ENCODE measurements around the gene WDR12.
"Not testable (repeated sequence)": the region's sequence is repeated elsewhere in the genome, so short reads cannot be mapped to it uniquely, and the experiment has no call there.

The WDR12 gene

DNA sequence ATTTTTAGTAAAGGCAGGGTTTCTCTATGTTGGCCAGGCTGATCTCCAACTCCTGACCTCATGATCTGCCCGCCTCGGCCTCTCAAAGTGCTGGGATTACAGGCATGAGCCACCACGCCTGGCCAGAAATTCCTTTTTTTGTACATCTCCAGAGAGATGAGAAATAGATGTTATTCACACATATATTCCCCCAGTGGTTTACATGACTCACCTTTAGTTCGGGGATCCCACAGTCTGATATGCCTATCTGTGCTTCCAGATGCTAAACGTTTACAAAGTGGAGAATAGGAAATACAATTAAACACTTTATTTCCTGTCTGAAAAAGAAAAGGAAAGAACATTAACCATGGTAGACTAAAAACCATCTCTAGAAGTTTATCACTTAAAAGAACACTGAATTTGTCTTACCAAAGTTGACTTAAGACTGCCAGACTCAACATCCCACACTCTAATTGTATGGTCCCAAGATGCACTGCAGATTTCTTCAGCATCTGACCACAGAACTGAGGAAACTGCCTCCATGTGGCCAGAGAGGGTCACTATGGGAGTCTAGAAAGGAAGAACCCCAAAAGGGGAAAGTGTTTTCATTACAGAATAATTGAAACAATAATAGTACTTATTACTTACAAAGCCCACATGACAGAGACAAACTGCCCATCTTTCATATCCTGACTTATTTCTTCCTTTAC is 27.3 kb downstream of the WDR12 start:
- no peak for DNase-seq (ENCODE audit: low read depth)

GRCh38 chr2:202881570-202881969 is 29.9 kb downstream of the WDR12 start:
- no peak for DNase-seq (ENCODE audit: low read depth)

DNA sequence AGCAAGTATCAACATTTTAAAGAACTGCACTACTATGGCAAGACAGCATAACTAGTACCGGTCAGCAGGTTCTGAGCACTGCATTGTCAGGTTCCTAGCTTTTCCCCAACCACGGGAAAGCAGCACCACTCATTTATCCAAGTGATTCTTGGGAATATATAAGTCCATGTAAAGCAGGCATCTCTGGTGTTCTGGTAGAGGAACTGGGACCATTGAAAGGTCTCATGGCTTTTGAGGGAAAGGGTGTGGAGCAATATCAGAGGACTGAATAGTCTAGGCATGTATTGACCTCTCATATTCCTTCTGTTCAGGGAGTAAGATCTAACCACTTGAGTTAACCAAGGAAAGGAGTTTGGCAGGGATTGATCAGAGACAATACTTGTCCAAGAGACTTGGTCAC is 33.8 kb downstream of the WDR12 start:
- no peak for DNase-seq (ENCODE audit: low read depth)

GRCh38 chr2:202871300-202872141 is 40.0 kb downstream of the WDR12 start, which contains the start of gene ICA1L:
ICA1L (minus strand) TSS chr2:202871766; CDS start chr2:202829009, 42,757 bp downstream.
- peak; percentile 18 for DNase-seq (ENCODE audit: low read depth)

DNA sequence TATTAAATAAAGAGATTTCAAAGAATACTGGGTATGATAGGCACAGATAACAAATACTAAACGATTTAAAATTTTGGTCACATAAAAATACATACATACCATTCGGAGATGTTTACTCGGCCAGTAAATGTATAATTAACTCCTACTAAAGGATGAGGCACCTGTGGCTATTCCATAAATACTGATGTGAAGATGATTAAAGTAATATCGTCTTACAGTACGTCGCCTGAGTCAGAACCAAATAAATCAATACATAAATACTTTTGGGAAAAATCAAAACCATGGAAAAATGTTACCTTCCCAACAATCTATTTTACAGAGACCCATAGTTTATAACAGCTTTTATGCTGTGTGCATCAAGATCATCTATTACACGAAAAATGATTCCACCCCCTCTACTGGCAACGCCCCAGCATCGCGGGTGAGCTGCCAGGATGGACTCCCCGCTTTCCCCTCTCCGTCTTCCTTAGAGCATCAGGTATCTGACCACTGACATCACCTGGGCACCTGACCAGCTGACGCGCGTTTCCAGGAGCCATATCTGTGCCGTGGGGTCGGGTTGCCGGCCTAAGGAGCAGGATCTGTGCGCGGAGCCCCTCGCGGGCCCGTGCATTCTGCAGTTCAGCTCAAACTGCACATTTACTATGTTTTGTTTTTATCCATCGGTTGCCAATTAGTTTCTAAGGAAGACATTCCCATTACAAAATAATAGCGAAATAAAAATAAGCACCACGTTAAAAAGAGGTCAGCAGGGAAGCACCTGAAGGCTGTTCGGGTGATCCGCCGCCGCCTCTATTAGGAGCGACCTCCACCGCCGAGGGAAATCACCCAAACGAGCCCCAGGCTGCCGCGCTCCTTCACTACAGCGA is 40.8 kb downstream of the WDR12 start:
- DNase-seq (ENCODE audit: low read depth) = peak; percentile 32

GRCh38 chr2:202861987-202862386 is 49.5 kb downstream of the WDR12 start:
- no peak for DNase-seq (ENCODE audit: low read depth)

GRCh38 chr2:202858601-202859000 is 52.9 kb downstream of the WDR12 start:
- DNase-seq (ENCODE audit: low read depth) = no peak

GRCh38 chr2:202849343-202849742 is 62.1 kb downstream of the WDR12 start:
- DNase-seq (ENCODE audit: low read depth) = not testable (repeated sequence)

DNA sequence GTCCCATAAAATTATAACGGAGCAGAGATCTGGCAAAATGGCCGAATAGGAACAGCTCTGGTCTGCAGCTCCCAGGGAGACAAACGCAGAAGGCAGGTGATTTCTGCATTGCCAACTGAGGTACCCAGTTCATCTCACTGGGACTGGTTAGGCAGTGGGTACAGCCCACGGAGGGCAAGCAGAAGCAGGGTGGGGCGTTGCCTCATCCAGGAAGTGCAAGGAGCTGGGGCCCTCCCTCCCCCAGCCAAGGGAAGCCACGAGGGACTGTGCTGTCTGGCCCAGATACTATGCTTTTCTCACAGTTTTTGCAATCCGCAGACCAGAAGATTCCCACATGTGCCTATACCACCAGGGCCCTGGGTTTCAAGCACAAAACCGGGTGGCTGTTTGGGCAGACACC is 62.7 kb downstream of the WDR12 start:
- no peak for DNase-seq (ENCODE audit: low read depth)

GRCh38 chr2:202847693-202848524 is 63.6 kb downstream of the WDR12 start:
- DNase-seq (ENCODE audit: low read depth) = no peak

GRCh38 chr2:202844656-202845055 is 66.8 kb downstream of the WDR12 start:
- no peak for DNase-seq (ENCODE audit: low read depth)

- no peak for DNase-seq (ENCODE audit: low read depth)
Observed at GRCh38 chr2:202842690-202843089, 68.8 kb downstream of the WDR12 start.

GRCh38 chr2:202841090-202841867 is 70.2 kb downstream of the WDR12 start:
- no peak for DNase-seq (ENCODE audit: low read depth)

- peak; percentile 43 for DNase-seq (ENCODE audit: low read depth)
Observed at GRCh38 chr2:202831242-202832220, 79.9 kb downstream of the WDR12 start.

DNA sequence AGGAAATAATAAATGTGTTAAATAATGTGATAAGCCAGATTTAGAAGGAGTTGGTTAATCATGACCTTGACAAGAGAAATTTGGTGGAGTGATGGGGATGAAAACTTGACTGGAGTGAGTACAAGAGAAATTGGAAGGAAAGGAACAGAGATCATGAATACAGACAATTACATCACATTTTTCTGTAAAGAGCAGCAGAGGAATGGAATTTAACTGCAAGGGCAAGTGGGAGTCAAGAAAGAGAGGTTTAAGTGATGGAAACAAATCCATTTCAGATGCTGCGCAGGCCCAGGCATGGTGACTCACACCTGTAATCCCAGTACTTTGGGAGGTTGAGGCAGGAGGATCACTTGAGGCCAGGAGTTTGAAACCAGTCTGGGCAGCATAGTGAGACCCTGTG is 86.6 kb downstream of the WDR12 start:
- DNase-seq (ENCODE audit: low read depth) = no peak
